Adrenal gland (tissue), 12 donors: ENCODE measurements around the gene SLC5A1. TPM values are rescaled to one million over a fixed set of nuclear protein-coding genes. Genes with fewer than 3 reads are reported as not detected.

Experiments
- DNase-seq, 7 donors: peaks; one replicate each; pipeline ENCODE4 v3.0.0-alpha.2; 2019 to 2020
- H3K27ac ChIP-seq, 5 donors: fragments of 200-600 bp; sonication (generic) in 4 of 5; 1 replicate in 3 of 5; 2 replicates in 2 of 5; pipeline versions ENCODE4 v1.5.1 to v1.8.0; 2016 to 2020; ENCODE audit warnings: mild to moderate bottlenecking in 1 of 5
- H3K27me3 ChIP-seq: fragments of 200-600 bp; 2 replicates; pipeline ENCODE4 v1.8.0; 2021
- H3K36me3 ChIP-seq, 2 donors: fragments of 200-600 bp; replicated peaks in 1 of 2; 1 replicate in 1 of 2; 2 replicates in 1 of 2; pipeline versions ENCODE4 v1.5.1 to v1.8.0; 2018 to 2022
- H3K4me1 ChIP-seq, 2 donors: fragments of 200-600 bp; replicated peaks in 1 of 2; 1 replicate in 1 of 2; 2 replicates in 1 of 2; pipeline versions ENCODE4 v1.5.1 to v1.8.0; 2018 to 2021
- H3K4me3 ChIP-seq, 4 donors: fragments of 200-600 bp; sonication (generic) in 3 of 4; one replicate each; pipeline ENCODE4 v1.5.1; 2016 to 2018
- H3K9me3 ChIP-seq, 3 donors: fragments of 200-600 bp; sonication (generic) in 1 of 3; replicated peaks in 1 of 3; 1 replicate in 2 of 3; 2 replicates in 1 of 3; pipeline versions ENCODE4 v1.5.1 to v1.8.0; 2016 to 2021
- CTCF ChIP-seq, 6 experiments: fragments of 450-650 bp in 4 of 6; fragments of 200-600 bp in 2 of 6; sonication (generic) in 1 of 6; IDR thresholded peaks; 1 replicate in 5 of 6; 2 replicates in 1 of 6; pipeline versions ENCODE4 v1.5.1 to v1.8.0; 2016 to 2021; ENCODE audit warnings: antibody characterized with exemption in 6 of 6, mild to moderate bottlenecking in 2 of 6, moderate library complexity in 1 of 6
- POLR2A ChIP-seq, 2 donors: fragments of 450-650 bp; IDR thresholded peaks; one replicate each; pipeline ENCODE4 v1.6.1; 2017; ENCODE audit warnings: antibody characterized with exemption in 2 of 2, mild to moderate bottlenecking in 2 of 2, moderate library complexity in 1 of 2
- WGBS, 4 donors: extraction: QIAGEN DNeasy Blood & Tissue Kit in 2 of 4; methylation state at CpG; one replicate each; pipeline versions ENCODE4 v1.1.5 to v1.1.7; 2013 to 2017; 5-methylcytosine and 5-hydroxymethylcytosine counted together
- intact Hi-C, 2 donors: fragments of 100-400 bp; cut with DNase I; formaldehyde crosslinking; loops; one replicate each; pipeline versions ENCODE4 v1.14.1 to v1.15.0; 2022 to 2023
- polyA plus RNA-seq, 3 donors: library from polyadenylated mRNA; stranded (reverse); fragments of 200-250 nt in 2 of 3; fragments of 350-450 nt in 1 of 3; fragmentation: Illumina TruSeq in 1 of 3; extraction: RNeasy Lipid Tissue Mini Kit (QIAGEN cat#74804) in 1 of 3; gene quantifications; one replicate each; pipeline ENCODE4 v1.2.3, GENCODE V29; 2013 to 2014
- total RNA-seq, 9 donors: library from RNA; depleted of rRNA in 4 of 9; stranded (reverse); fragments of >200 nt in 4 of 9; fragments of 120-200 nt in 1 of 9; fragmentation: NEBNext Ultra II Directional in 1 of 9; extraction: Animal tissue kit (Norgen Biotek cat#: 25700) in 1 of 9; gene quantifications; one replicate each; pipeline versions ENCODE4 v1.1.0 to v1.2.4, GENCODE V29; 2013 to 2023
- donor health status: healthy with polysubstance abuse.
- donor health status: Bipolar disorder and iron deficiency.
- donor health status: DM: yes; HTN: yes; CAD: no.
- donor health status: DM: no; HTN: no; CAD: no.
- donor health status: DM: no; HTN: no; CAD: no.
- donor health status: DM: yes; HTN: yes; CAD: no.

The SLC5A1 gene
- total and polyA plus RNA-seq, 12 donors, result under 0.01 to 0.04 TPM; not detected in 10

- TF ChIP-seq POLR2A (IDR thresholded peaks at IDR 0.05), result no peak
- no peak for TF ChIP-seq CTCF (IDR thresholded peaks at IDR 0.05)
- no peaks in the 10 kb centered on the region for H3K4me1 ChIP-seq
- no peaks in the 10 kb centered on the region for H3K9me3 ChIP-seq
- DNase-seq, result no peak
- H3K4me3 ChIP-seq, result no peak overlapping the region
- no peak overlapping the region for H3K27ac ChIP-seq
- H3K36me3 ChIP-seq, result no peaks in the 10 kb centered on the region
- 70 to 80% (median 78%) methylated on average over 5 of the region's 5 CpGs for WGBS, 4 donors
- no peaks in the 10 kb centered on the region for H3K27me3 ChIP-seq
- intact Hi-C loops, result no loop called here
Observed at GRCh38 chr22:32052936-32053791, 10.1 kb downstream of the SLC5A1 start.

GRCh38 chr22:32055069-32055468 lies 12.0 kb downstream of the SLC5A1 start:
- WGBS, 4 donors, result 51 to 63% (median 58%) methylated on average over 2 of the region's 2 CpGs
- Histone ChIP-seq H3K9me3 (no peaks in the 10 kb centered on the region), H3K27me3 (no peaks in the 10 kb centered on the region), H3K36me3 (no peaks in the 10 kb centered on the region), H3K4me1 (no peaks in the 10 kb centered on the region), H3K27ac (no peak overlapping the region), H3K4me3 (no peak overlapping the region)
- DNase-seq, result no peak
- intact Hi-C loops, result no loop called here
- TF ChIP-seq POLR2A (IDR thresholded peaks at IDR 0.05), result no peak
- TF ChIP-seq CTCF (IDR thresholded peaks at IDR 0.05), result no peak

DNA sequence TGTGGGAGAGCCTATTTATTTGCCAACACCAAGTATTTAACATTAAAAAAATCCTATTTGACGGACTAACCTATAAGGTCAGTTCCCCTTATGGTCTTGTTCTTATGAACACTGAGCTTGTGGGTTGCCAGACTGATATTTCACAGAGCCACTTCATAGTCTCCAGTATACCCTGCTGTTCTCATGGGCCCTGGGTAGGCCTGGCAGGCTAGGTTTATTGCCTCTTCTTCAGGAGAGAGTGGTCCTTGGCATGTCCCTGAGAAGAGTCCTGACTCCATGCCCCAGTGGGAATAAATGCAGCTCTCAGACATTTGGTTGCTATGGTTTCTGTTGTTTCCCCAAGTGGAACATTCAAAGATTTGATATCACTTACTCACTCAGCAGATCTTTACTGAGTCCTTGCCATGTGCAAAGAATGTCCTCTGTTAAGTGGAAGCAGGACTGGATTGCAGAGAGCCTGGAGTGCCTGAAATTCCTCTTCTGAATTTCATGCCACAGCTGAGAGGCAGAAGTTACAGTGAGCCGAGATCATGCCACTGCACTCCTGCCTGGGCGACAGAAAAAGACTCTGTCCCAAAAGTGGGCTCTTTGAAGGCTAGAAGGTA lies 15.7 kb downstream of the SLC5A1 start:
- Histone ChIP-seq H3K4me3 (no peak overlapping the region), H3K9me3 (no peaks in the 10 kb centered on the region), H3K36me3 (no peaks in the 10 kb centered on the region), H3K4me1 (no peaks in the 10 kb centered on the region), H3K27me3 (no peaks in the 10 kb centered on the region), H3K27ac (no peak overlapping the region)
- 81 to 86% (median 86%) methylated on average over 3 of the region's 3 CpGs for WGBS, 4 donors
- intact Hi-C loops, result no loop called here
- DNase-seq, result no peak
- TF ChIP-seq POLR2A (IDR thresholded peaks at IDR 0.05), result no peak
- TF ChIP-seq CTCF (IDR thresholded peaks at IDR 0.05), result no peak

GRCh38 chr22:32059426-32059825 lies 16.4 kb downstream of the SLC5A1 start:
- DNase-seq, result no peak
- Histone ChIP-seq H3K27me3 (no peaks in the 10 kb centered on the region), H3K4me1 (no peaks in the 10 kb centered on the region), H3K4me3 (no peak overlapping the region), H3K27ac (no peak overlapping the region), H3K9me3 (no peaks in the 10 kb centered on the region), H3K36me3 (no peaks in the 10 kb centered on the region)
- 60 to 75% (median 67%) methylated on average over 4 of the region's 4 CpGs for WGBS, 4 donors
- TF ChIP-seq CTCF (IDR thresholded peaks at IDR 0.05), result no peak
- TF ChIP-seq POLR2A (IDR thresholded peaks at IDR 0.05), result no peak
- intact Hi-C loops, result no loop called here
